Activated gamma-delta T cell (primary cell): Measurements from ENCODE around the gene IL1RAP.
"Not testable (repeated sequence)": the region's sequence is repeated elsewhere in the genome, so short reads cannot be mapped to it uniquely, and the experiment has no call there.

Experiments
- DNase-seq: peaks from one replicate; lab custom pipeline; 2025; lab: John Stamatoyannopoulos, UW

IL1RAP gene

DNA sequence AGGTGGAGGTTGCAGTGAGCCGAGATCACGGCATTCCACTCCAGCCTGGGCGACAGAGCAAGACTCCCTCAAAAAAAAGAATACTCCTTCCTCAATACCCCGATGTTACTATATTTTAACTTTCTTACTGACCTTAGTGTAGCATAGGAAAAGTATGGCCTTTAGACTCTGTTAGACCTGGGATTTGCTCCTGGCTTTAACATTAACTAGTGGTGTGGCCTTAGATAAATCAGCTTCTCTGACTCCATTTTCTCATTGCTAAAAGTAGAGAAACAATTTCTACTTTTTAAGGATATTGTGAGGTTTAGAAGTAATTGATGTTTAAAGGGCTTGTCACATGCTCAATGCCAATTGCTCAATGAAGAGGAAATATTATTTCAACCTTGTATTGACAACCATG is 7.6 kb upstream of the IL1RAP start:
- DNase-seq: no peak

DNA sequence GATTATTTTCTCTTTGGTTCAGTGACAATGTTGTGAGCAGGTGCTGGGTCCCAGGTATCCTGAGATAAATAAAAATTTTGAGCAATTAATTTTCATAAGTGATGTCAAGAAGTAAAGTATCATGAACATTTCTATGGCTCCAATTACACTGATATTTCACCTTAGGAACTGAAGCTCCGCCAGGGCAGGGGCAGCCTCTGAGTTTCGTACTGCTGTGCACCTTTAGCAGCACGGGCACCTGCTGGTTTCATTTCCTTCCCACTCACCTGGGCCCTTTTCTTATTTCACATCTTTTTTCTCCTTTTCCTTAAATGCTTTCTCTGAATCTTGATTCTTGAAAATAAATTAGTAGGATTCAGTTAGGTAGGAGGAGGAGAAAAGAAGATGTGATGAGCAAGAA is 1.2 kb upstream of the IL1RAP start:
- DNase-seq: no peak

GRCh38 chr3:190514413-190515153 is 698 bp downstream of the IL1RAP start:
- no peak for DNase-seq

DNA sequence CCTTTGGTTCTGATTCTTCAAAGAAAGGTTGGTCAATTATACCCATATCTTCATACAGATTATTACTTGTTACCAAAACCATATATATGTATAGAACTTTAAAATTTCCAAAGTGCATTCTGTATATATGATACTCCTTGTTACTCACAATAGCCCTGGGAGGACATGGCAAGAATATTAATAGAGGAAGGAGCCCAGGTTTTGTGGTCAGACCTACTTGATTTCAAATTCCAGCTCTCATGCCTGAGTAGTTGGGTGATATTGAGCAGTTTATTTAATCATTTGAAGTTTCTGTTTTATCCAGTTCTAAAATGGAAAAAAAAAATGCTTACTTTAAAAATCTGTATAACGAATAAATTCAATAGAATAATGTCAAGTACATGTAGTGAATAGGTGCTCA is 2.5 kb downstream of the IL1RAP start:
- DNase-seq: no peak

DNA sequence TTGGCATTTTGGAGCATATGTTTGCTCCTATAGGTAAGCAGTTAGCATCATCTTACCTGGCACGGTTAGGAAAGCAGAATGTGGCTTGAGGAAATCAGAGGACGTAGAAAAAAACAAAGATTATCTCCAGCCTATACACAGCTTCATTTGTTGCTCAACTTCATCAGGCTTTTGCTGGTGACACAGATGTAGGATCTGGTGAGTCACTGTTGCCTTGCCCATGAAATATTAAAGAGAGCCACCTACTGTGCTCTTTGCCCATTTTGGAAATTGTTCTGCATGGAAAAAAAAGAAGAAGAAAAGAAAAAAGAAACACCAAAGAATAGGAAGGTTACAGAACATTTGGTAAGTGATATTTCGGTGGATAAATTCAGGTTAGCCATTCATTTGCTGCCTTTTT is 3.8 kb downstream of the IL1RAP start:
- no peak for DNase-seq

DNA sequence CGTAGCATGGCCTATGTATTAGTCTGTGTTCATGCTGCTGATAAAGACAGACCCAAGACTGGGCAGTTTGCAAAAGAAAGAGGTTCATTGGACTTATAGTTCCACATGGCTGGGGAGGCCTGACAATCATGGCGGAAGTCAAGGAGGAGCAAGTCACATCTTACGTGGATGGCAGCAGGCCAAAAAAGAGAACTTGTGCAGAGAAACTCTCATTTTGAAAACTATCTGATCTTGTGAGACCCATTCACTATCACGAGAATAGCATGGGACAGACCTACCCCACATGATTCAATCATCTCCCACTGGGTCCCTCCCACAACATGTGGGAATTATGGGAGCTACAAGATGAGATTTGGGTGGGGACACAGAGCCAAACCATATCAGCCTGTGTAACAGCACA is 4.6 kb downstream of the IL1RAP start:
- not testable (repeated sequence) for DNase-seq

DNA sequence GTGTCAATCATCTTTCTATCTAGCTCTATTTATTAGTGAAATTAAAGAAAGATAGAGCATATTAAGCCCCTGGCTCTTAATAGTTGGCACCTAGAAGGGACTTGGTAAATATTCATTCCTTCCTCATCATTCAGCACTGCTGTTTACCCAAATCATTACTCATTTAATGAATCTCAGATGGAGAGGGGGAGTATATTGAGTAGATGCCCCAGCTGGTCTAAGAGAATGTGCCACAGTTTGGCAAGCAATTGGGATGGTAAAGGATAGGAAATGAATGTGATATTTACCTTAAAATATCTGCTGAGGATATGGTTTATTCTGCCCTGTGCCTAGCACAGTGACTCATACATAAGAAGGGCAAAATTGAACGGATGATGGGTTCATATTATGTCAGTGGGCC is 6.0 kb downstream of the IL1RAP start:
- DNase-seq: no peak

GRCh38 chr3:190521998-190522397 is 8.1 kb downstream of the IL1RAP start:
- no peak for DNase-seq

DNA sequence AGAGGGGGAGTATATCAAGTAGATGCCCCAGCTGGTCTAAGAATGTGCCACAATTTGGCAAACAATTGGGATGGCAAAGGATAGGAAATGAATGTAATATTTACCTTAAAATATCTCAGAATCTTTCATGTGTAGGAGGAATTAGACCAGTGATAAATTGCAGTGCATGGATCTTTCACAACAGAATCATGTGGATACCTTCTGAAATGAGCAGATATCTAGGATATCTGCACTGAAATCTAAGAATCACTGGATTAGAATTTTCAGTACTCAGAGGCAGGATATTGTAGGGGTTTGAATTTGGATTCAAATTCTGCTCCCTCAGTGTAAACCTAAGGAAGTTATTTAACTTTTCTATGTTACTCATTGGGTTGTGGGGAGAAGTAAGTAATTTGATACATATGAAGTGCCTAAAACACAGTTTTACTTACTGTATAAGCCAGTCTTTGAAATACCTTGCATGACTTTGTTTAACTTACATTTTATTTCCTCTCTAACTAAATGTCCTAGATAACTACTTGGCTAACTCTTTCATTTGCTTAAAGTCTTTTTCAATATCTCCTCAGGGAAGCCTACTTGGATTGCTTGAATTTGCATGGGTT is 8.8 kb downstream of the IL1RAP start:
- no peak for DNase-seq

GRCh38 chr3:190524942-190525341 is 11.1 kb downstream of the IL1RAP start:
- DNase-seq: no peak

DNA sequence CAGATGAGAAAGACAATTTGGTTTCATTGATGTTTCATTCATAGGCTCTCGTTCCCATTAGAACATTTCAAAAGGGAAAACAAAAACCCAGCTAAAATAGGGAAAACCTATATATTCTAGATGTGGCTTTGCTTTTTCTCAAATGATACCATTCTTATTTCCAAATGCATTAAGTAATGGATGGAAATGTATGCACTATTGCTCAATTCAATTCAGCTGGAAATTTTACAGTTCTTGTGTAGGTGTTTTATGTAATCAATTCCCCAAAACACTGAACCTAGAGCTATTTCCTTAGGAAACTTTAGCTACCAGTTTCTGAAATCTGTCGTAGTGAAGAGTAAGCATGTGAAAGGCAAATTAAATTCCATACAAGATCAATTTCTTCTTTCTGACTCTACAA is 11.7 kb downstream of the IL1RAP start:
- DNase-seq: no peak

- no peak for DNase-seq
These were observed 13.2 kb downstream of the IL1RAP start for GRCh38 chr3:190526787-190527762.

DNA sequence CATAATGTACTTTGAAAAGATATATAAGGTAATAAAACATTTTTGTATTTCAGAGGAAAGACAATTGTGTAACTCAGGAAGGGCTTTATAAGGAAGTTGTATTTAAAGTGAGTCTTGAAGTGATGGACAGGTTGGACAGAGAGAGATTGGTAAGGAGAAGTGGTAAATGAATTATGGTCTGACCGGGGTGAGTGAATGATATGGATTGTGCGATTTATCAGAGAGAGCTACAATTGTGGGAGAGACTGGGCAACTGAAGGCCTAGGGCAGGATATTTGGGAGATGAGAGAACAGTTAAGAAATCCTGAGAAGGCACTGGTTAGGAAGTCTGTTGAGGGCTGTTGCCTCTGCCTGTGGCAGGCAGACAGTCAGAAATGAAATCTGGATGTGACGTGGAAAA is 14.8 kb downstream of the IL1RAP start:
- DNase-seq: no peak

GRCh38 chr3:190531406-190531805 is 17.5 kb downstream of the IL1RAP start:
- no peak for DNase-seq

DNA sequence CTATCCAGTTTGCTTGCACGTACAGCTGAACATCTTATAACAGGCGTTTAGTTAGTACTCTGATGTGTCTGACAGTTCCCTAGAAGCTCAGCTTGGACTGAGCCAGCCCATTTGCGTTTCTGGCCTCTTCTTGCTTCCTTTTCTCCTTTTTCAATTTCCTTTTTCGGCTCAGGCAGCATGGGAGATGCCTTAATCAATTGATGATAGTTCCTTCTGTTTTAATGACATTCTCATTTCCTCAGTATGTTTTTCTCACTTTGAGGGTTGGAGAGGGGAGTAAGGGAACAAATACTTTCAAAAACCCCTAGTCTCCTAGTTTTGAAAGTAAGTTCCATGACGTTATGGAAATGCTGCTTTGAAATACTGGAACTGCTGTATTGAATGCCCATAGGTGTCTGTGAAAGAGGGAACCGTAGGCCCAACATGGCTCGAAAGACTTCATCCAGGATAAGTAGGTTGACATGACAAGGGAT is 18.9 kb downstream of the IL1RAP start:
- no peak for DNase-seq

DNA sequence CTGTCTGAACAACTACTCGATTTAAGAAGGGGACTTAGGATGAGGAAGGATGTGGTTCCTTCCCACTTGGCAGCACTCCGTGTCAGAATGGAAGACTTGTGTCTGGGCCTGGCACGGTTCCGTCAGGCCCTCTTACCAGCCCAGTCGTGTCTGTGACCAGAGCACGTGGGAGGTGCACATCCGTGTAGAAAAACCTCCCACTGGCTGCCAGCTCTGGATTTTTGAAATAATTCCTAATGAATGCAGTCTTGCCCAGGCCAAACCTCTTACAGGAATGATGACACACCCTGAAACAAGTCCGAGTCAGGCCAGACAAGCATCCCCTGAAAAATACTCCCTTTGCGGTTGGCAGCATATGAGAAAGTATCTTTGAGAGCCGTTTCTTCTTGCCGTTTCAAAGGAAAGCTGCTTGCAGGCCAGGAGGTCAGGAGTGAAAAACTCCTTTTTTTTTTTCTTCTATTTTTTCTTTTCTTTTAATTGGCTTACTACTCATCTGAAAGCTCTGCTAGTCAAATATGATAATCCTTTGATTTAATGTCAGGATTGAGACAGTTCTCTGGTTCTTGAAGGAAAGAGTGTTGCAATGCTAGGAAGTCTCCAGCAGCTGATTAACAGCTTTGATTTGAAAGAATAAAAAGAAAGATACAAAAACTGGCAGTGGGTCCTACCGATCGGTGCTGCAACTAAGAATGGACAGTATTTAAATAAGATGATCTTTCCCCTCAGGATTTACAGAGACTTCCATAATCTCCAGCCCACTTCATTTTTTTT is 19.8 kb downstream of the IL1RAP start:
- DNase-seq: no peak

DNA sequence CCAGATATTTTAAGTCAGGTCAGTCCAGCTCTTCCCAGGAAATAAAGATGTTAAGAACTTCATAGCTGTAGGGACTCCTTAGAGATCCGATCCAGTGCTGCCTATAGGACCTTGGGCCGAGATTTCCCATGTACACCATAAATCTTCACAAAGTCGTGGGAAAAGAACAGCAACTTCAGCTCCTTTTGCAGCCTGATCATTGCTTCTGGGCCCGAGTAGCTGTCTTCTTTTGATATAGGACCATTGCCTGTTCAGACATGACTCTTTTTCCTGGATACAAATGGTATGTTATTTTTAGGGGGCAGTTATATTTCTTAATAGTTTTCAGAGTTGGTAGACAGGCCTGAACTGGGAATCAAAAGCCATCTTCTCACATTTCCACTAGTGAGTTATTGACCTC is 20.5 kb downstream of the IL1RAP start:
- no peak for DNase-seq

DNA sequence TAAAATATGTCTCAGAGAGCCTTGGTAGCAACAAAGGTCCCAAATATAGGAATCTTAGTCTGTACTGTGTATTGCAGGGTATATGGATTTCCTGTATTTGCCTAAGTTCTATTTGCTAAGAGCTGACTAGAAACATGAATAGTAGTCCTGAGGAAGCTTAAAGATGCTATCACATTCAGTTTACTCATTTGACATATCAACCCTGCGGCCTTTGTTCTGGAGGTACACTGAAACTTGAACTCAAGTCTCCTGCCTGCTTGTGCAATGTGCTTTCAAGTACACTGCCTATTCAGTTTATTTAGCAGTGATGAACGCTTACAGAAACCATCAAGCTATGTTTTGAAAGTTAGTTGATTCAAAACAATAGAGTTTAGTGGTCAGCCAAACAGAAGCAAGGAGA is 21.1 kb downstream of the IL1RAP start:
- no peak for DNase-seq

DNA sequence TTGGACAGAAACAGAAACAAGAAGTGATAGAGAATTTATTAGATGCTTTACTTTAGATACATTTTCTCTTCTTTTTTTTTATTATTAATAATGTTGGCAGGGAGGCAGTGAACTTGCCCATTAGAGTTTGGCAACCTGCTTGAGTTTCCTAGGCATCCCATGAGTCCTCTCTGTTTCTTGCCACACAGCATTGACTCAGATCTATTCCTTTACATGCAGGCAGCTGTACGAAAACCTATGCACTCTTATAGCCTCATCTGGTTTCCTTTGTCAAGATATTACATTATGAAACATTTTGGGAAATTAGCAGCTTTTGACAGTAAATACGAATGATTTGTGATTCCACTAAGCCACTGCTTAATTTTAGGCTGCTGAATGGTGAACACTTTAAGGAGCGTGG is 23.3 kb downstream of the IL1RAP start:
- no peak for DNase-seq

DNA sequence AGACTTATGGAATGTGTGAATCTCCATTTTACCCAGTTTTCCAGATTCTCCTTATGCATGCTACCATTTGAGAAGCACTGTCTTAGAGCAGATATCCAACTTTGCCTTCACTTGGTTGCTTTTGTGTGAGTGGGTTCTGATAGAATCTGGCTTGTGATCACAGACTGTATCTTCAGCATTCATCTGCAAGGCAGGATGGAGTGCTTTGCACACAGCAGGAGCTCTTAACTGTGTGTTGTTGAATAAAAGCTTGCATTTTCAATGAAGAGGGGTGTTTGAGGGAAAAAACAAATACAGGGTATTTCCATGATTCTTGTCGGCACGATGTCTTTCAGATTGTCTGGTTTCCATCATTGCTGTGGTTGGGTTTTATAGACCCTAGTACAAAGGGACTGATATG is 24.4 kb downstream of the IL1RAP start:
- no peak for DNase-seq

GRCh38 chr3:190539526-190539925 is 25.6 kb downstream of the IL1RAP start:
- no peak for DNase-seq

DNA sequence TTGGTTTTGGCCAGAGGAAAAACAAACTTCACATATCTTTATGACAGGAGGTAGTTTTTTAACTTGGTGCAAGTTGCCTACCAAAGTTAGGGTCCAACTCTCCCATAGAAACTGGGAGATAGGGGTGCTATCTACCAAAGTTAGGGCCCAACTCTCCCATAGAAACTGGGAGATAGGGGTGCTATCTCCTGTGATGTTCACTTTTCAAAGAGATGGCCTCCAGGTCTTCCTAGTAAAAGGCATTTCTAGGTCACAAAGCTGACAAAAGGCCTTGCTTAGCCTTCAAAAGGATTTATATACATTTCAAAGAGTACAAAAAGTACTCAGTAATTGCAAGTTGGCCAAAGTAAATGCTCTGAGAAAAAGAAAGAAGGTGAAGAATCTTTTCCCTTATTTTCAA is 27.1 kb downstream of the IL1RAP start:
- no peak for DNase-seq
